GM20000 (cell line): Measurements from ENCODE around the gene PRSS57.

Source experiments
- DNase-seq: peaks from one replicate; pipeline ENCODE4 v3.0.0; 2012; ENCODE audit warnings: low spot score
- TF ChIP-seq, protein P1 (sequence below): IDR thresholded peaks from 2 replicates; pipeline ENCODE4 v1.5.1; 2012; ENCODE audit warnings: mild to moderate bottlenecking, control low read depth; ENCODE audit errors: extremely low read depth, missing control alignments

PRSS57 gene

DNA sequence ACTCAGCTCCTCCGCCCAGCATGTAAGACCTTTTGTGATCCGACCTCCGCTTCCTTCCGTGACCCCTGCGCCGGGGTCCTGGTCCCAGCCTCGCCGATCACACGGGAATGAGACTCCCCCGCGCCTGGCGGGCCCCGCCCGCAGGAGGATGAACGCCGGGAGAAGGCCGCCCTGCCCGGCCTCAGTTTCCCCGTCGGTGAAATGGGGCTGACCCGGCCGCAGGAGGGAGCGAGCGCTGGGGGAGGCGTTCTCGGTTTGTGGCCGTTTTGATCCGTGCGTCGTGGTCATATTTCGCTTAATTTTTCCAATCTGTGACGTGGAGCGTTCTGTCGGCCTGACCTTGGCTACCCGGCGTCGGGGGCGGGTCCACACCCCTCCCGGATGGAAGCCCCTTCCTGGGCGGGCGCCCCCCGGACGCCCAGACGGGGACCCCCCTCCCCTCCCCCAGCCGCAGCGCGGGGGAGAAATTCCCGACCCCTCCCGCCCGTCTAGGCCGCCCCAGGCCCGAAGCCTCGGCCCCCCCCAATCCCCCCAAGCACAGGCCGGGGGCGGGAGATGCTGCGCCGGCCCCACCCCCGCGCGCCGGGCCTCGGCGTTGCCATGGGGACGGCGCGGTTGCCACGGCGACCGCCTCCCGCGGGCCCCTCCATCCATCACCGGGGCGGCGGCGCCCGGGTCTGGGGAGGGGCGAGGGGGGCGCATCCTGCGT, 24.5 kb upstream of the PRSS57 start:
- TF ChIP-seq, protein P1, sequence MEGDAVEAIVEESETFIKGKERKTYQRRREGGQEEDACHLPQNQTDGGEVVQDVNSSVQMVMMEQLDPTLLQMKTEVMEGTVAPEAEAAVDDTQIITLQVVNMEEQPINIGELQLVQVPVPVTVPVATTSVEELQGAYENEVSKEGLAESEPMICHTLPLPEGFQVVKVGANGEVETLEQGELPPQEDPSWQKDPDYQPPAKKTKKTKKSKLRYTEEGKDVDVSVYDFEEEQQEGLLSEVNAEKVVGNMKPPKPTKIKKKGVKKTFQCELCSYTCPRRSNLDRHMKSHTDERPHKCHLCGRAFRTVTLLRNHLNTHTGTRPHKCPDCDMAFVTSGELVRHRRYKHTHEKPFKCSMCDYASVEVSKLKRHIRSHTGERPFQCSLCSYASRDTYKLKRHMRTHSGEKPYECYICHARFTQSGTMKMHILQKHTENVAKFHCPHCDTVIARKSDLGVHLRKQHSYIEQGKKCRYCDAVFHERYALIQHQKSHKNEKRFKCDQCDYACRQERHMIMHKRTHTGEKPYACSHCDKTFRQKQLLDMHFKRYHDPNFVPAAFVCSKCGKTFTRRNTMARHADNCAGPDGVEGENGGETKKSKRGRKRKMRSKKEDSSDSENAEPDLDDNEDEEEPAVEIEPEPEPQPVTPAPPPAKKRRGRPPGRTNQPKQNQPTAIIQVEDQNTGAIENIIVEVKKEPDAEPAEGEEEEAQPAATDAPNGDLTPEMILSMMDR: no peak
- peak; percentile 37 for DNase-seq

DNA sequence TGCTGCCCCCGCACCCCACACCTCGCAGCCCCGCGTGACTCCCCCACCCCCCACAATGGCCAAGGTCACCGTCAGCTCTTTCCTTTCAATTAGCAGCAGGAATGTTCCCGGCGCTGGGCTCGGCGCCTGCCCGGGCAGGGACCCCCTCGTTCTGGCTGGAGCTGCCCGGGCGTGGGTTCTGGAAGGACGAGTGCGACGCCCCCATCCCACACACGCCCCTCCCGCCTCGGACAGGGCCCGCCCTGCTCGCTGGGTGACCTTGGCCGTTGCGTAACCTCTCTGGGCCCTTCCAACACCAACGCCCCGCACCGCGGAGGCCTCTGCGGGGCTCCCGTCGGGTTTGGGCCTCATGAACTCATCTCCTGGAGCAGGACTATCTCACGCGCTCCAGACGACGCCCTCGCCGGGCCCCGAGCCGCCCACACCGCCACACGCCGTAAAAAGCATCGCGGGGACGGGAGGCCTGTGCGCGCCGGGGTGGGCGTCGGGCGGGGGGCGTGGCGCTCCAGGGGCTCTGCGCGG, 23.8 kb upstream of the PRSS57 start:
- DNase-seq: peak; percentile 39
- TF ChIP-seq, protein P1: no peak

DNA sequence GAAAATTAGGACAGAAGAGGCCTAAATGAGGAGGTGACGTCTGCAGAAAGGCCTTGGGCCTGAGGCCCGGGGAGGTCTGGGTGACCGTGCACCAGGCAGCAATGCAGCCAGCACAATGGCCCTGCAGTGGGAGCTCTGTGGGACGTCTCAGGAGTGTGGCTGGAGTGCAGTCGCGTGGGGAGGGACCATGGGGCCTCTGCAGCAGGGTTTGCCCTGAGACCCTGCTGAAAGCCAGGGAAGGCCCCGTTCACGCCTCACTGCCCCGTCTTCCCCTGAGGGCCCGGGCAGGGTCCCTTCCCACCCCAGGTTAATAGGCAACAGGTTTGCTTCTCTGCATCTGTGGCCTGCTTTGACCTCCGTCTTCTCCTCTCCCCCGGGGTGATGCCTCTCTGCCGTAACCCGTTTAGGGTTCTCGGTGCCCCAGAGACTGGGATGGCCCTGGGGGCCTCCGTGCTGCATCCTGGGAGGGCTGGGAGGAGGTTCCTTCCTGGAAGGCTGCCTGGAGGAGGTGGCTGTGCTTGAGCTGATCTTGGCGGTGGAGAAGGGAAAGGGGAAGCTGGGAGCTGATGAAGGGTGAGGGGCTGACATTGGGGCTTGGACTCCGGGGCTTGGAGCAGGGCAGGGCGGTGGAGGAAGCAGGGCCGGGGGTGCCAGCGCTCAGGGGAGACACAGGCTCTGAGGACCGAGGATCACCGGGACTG, 23.1 kb upstream of the PRSS57 start:
- TF ChIP-seq, protein P1: no peak
- DNase-seq: peak; percentile 45

DNA sequence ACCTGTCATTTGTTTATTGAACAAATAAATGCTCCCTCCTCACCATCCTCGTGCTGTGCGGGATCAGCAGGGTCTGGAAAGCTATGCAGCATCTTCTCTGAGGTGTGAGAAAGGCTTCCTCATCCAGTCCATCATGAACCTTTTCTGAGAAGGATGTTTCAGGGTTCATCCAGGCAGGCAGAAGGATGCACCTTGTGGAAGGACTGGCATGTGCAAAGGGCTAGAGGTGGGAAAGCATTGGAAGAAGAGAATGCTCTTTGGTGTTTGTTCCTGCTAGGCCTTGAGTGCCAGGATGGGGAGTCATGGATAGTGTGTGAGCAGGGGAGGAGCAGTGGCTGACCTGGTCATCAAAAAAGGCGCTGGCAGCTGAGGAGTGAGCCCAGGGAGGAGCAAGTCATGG, 20.1 kb upstream of the PRSS57 start:
- TF ChIP-seq, protein P1: no peak
- no peak for DNase-seq

DNA sequence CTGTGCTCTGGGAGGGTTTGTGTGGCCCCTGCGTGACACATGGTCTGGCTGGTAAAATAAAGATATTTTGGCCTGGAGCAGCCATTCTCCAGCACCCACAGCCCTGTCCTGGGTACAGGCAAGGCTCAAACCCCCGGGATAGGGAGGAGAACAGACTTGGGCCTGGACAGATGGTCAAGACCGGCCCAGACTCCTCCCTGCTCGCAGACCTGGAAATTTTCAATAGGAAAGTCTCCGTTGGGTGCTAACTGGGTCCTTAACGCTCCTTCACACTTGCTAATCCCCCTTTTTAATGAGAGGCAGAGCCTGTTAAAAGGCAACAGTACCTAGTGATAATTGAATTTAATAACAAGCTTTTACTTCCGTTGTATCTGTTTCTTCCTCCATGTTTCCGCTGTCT, 16.0 kb upstream of the PRSS57 start:
- DNase-seq: no peak
- TF ChIP-seq, protein P1: no peak

DNA sequence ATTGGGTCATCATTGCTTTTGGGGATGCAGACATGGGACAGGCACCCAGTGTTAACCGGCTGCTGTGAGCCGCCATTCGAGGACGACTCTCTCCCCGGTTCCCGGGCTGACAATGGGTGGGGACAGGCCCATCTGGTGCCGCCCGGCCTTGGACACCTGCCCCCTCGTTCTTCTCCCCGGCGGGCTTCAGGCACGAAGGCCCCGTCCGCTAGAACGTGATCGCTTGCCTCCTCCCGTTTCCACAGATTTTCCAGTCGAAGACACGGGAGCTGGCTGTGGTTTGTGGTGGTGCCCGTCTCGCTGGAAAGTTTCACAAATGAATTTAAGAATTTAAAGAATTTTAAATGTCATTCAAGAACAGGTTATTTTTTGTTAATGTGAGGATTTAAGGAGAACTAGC, 15.5 kb upstream of the PRSS57 start:
- no peak for DNase-seq
- TF ChIP-seq, protein P1: no peak

DNA sequence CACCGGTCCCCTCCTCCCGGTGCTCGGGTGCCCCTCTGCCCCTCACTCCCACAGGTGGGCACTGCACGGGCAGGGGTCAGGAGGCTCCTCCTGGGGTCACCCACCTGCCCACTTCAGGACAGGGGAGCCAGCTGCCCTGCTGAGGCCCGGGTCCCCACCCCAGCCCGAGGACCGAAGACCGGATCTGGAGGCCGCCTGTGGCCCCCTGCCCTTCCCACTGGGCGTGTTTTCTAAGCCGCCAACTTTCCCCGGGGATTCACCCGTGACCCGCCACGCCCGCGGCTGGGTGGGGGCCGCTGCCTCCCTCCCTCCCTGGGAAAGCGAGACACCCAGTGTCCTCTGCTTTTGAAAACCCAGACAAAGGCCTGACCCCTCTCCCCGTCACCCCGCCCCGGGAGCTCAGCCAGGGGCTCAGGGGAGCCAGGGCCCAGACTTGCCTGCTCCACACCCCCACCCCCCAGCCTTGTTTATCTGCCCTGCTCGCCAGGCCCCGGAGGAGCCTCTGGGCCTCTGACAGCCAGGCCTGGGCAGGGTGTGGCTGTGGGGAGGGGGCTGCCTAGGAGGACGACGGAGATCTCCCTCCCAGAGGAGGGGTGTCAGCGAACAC, 14.8 kb upstream of the PRSS57 start:
- DNase-seq: no peak
- TF ChIP-seq, protein P1: no peak
